SK-N-SH (cell line): ENCODE data around the gene SGSM2.

ENCODE experiments used
- ELF1 ChIP-seq: IDR thresholded peaks from 2 replicates; pipeline ENCODE4 v1.4.0; 2012
- EZH2phosphoT487 ChIP-seq: fragments of 200-600 bp; sonication (generic); IDR thresholded peaks from 2 replicates; pipeline ENCODE4 v1.6.1; 2017; ENCODE audit warnings: low read depth, mixed run types, mild to moderate bottlenecking, antibody characterized with exemption, moderate library complexity, borderline replicate concordance
- FOXM1 ChIP-seq: IDR thresholded peaks from 2 replicates; pipeline ENCODE4 v1.4.0; 2012; ENCODE audit warnings: low read depth, mild to moderate bottlenecking
- JUND ChIP-seq: IDR thresholded peaks from 2 replicates; pipeline ENCODE4 v1.4.0; 2012
- RAD21 ChIP-seq: IDR thresholded peaks from 2 replicates; pipeline ENCODE4 v1.6.1; 2012; ENCODE audit warnings: mild to moderate bottlenecking, low read length
- RCOR1 ChIP-seq: fragments of 150-350 bp; IDR thresholded peaks from 2 replicates; pipeline ENCODE4 v1.6.1; 2017; ENCODE audit warnings: antibody characterized with exemption, low read length
- TAF1 ChIP-seq: IDR thresholded peaks from 2 replicates; pipeline ENCODE4 v1.6.1; 2012; ENCODE audit warnings: low read depth, mild to moderate bottlenecking, low read length, moderate library complexity, borderline replicate concordance
- TCF12 ChIP-seq: IDR thresholded peaks from 2 replicates; pipeline ENCODE4 v1.4.0; 2012
- YY1 ChIP-seq: IDR thresholded peaks from 2 replicates; pipeline ENCODE4 v1.4.0; 2012; ENCODE audit warnings: low read depth, mild to moderate bottlenecking
- TF ChIP-seq, protein P1 (sequence below): fragments of 200-600 bp; sonication (generic); IDR thresholded peaks from 2 replicates; pipeline ENCODE4 v1.6.1; 2017; ENCODE audit warnings: antibody characterized with exemption, mild to moderate bottlenecking, moderate library complexity

- TF ChIP-seq EZH2phosphoT487: no peak
- no peak for TF ChIP-seq RCOR1
- TF ChIP-seq ELF1: no peak
- TF ChIP-seq, protein P1, sequence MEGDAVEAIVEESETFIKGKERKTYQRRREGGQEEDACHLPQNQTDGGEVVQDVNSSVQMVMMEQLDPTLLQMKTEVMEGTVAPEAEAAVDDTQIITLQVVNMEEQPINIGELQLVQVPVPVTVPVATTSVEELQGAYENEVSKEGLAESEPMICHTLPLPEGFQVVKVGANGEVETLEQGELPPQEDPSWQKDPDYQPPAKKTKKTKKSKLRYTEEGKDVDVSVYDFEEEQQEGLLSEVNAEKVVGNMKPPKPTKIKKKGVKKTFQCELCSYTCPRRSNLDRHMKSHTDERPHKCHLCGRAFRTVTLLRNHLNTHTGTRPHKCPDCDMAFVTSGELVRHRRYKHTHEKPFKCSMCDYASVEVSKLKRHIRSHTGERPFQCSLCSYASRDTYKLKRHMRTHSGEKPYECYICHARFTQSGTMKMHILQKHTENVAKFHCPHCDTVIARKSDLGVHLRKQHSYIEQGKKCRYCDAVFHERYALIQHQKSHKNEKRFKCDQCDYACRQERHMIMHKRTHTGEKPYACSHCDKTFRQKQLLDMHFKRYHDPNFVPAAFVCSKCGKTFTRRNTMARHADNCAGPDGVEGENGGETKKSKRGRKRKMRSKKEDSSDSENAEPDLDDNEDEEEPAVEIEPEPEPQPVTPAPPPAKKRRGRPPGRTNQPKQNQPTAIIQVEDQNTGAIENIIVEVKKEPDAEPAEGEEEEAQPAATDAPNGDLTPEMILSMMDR: no peak
- no peak for TF ChIP-seq TAF1
- TF ChIP-seq RAD21: no peak
- no peak for TF ChIP-seq JUND
- TF ChIP-seq FOXM1: no peak
- no peak for TF ChIP-seq TCF12
- no peak for TF ChIP-seq YY1
Observed at GRCh38 chr17:2309338-2310154, 27.8 kb upstream of the SGSM2 start.
